ENCODE measurements around the gene PRX.
A peak's percentile ranks its signal among the peaks of the same experiment; 100 is the strongest.

DNA sequence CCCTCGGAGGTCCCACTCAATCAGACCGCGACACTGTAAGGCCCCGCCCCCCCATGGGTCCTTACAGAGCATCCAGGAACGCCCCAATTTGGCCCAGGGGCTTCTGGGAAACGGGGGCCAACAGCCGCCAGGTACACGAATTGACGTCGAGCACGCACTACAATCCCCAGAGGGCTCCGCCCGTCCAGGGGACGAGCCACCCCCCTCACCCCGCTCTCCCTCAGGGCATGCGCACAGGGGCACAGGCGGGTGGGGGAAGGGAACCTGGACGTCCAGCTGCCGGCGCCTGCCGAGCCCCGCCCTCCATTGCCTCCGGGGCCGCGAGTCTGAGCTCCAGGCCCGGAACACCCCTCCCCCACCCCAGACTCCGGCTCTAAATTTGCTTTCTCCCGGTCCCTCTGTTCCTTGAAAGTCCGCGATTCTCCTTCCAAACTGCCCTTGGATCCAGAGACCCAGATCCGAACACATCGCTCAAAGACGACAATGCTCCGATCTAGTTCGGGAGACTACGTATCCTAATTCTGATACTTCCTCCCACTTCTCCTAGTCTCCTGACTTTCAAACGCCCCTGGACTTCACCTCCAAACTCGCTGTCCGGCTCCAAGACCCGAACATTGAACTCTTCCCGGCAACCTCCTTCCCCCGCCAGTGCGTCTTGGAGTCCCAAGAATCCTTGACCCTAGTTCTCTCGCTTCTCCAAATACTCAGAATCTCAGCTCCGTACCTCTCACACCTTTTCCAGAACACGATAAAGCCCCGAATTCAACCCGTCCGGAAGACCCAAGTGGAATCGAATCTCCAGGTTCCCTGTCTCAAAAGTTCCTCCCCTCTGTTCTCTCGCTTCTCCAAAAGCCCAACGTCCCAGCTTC is 30.2 kb upstream of the PRX start:
- peak; percentile 29 for TF ChIP-seq POLR2A (IDR thresholded peaks at IDR 0.05; ENCODE audit: low read length)
- TF ChIP-seq GATA1 (IDR thresholded peaks at IDR 0.05; ENCODE audit: low read depth, low read length): no peak

All from erythroblast (primary cell).